Uterine smooth muscle cell (primary cell): ENCODE results near the gene CLCN3. TPM values are rescaled to one million over a fixed set of nuclear protein-coding genes. Genes with fewer than 3 reads are reported as not detected.

Experiments
- total RNA-seq: library from RNA; depleted of rRNA; stranded (reverse); fragments of >200 nt; gene quantifications from 2 replicates; pipeline ENCODE4 v1.2.3, GENCODE V29; 2014

Gene CLCN3
- total RNA-seq = 87.7 and 95.8 TPM in 2 replicates

GRCh38 chr4:169619958-169620879 is at the start of gene CLCN3:
TSS of gene CLCN3 (plus strand) at chr4:169620578. CDS start at chr4:169635929, 15,351 bp downstream.

GRCh38 chr4:169611991-169612870 is 8.1 kb upstream of the CLCN3 start, which contains the start of gene NEK1:
TSS of gene NEK1 (minus strand) at chr4:169612583. CDS start at chr4:169602630, 9,953 bp downstream.

GRCh38 chr4:169757575-169758184 is 137.3 kb downstream of the CLCN3 start, which contains the start of gene HPF1:
TSS of gene HPF1 (minus strand) at chr4:169757944. CDS start at chr4:169757877, 67 bp downstream.

Other genes starting within 250 kb of the CLCN3 start
- 13.6 and 15.5 TPM in 2 replicates for gene NEK1, start 8.0 kb upstream of the CLCN3 start, total RNA-seq
- gene HPF1, start 137.4 kb downstream of the CLCN3 start, total RNA-seq = 33.6 and 56.3 TPM in 2 replicates